Endothelial cell of umbilical vein (primary cell): ENCODE data around the gene ARF1. TPM values are rescaled to one million over a fixed set of nuclear protein-coding genes. Genes with fewer than 3 reads are reported as not detected.

Experiments
- BruUV-seq: library from RNA; stranded (reverse); fragments of 400-500 nt; replicated peaks from 2 replicates; lab custom pipeline; 2021; lab: Mats Ljungman, UMichigan
- CTCF ChIA-PET: fragments of 300-600, 350-600 bp; sonication (Branson Sonifier 250); formaldehyde crosslinking; loops from one replicate; lab custom pipeline; 2021; ENCODE audit warnings: antibody characterized with exemption, inconsistent platforms; lab: Charles Lee
- POLR2A ChIA-PET: fragments of 300-600, 350-600 bp; sonication (Branson Sonifier 250); formaldehyde crosslinking; loops from one replicate; lab custom pipeline; 2021; ENCODE audit warnings: antibody characterized with exemption, inconsistent platforms; lab: Charles Lee
- DNase-seq: peaks from one replicate; pipeline ENCODE4 v3.0.0-alpha.2; 2011; ENCODE audit warnings: low read depth, low spot score
- FAIRE-seq: peaks from 2 replicates; lab custom pipeline; 2011; peaks lifted over from hg19 to GRCh38; lab: Jason Lieb, UNC
- H2AFZ ChIP-seq: 2 replicates; pipeline ENCODE4 v1.6.0; 2012; ENCODE audit warnings: low read depth, low read length, control low read depth, inconsistent platforms
- H3K27ac ChIP-seq: 2 replicates; pipeline ENCODE4 v1.5.1; 2011; ENCODE audit warnings: low read depth, mild to moderate bottlenecking, control low read depth, low read length, moderate library complexity; ENCODE audit not compliant: insufficient read depth
- H3K27me3 ChIP-seq, 2 experiments: 2 replicates each; pipeline versions ENCODE4 v1.6.0 to v1.6.1; 2011; ENCODE audit warnings: low read length in 2 of 2, mixed read lengths in 1 of 2; ENCODE audit not compliant: control insufficient read depth in 2 of 2, insufficient read depth in 2 of 2
- H3K36me3 ChIP-seq, 2 experiments: 2 replicates in 1 of 2; 3 replicates in 1 of 2; pipeline ENCODE4 v1.5.1; 2011; ENCODE audit warnings: low read length in 2 of 2, mild to moderate bottlenecking in 1 of 2, moderate library complexity in 1 of 2; ENCODE audit not compliant: control insufficient read depth in 2 of 2, insufficient read depth in 2 of 2; ENCODE audit errors: extremely low read depth in 1 of 2
- H3K4me1 ChIP-seq: 3 replicates; pipeline ENCODE4 v1.5.1; 2011; ENCODE audit warnings: mild to moderate bottlenecking, low read length; ENCODE audit not compliant: control insufficient read depth, insufficient read depth; ENCODE audit errors: extremely low read depth
- H3K4me2 ChIP-seq: 2 replicates; pipeline ENCODE4 v1.6.1; 2011; ENCODE audit warnings: low read length, control low read depth, mixed read lengths; ENCODE audit not compliant: insufficient read depth
- H3K4me3 ChIP-seq, 3 experiments: fragments of 200-600 bp in 1 of 3; sonication (generic), shearing (Covaris generic) in 1 of 3; replicated peaks in 1 of 3; 2 replicates each; pipeline ENCODE4 v1.5.1; 2011 to 2016; ENCODE audit warnings: control low read depth in 3 of 3, low read length in 3 of 3, mild to moderate bottlenecking in 2 of 3, inconsistent platforms in 1 of 3, low read depth in 1 of 3, moderate library complexity in 1 of 3; ENCODE audit not compliant: insufficient read depth in 1 of 3
- H3K79me2 ChIP-seq: 2 replicates; pipeline ENCODE4 v1.6.0; 2012; ENCODE audit warnings: low read length, inconsistent platforms; ENCODE audit not compliant: control insufficient read depth, insufficient read depth
- H3K9ac ChIP-seq: replicated peaks from 2 replicates; pipeline ENCODE3; 2011; ENCODE audit warnings: low read length, control low read depth; ENCODE audit not compliant: insufficient read depth; ENCODE audit errors: extremely low read depth
- H3K9me1 ChIP-seq: replicated peaks from 3 replicates; pipeline ENCODE4 v1.6.0; 2011; ENCODE audit warnings: mild to moderate bottlenecking, low read length; ENCODE audit not compliant: control insufficient read depth, insufficient read depth; ENCODE audit errors: extremely low read depth
- H3K9me3 ChIP-seq: replicated peaks from 2 replicates; pipeline ENCODE4 v1.5.1; 2012; ENCODE audit warnings: low read length, inconsistent platforms; ENCODE audit not compliant: control insufficient read depth, insufficient read depth
- H4K20me1 ChIP-seq: replicated peaks from 2 replicates; pipeline ENCODE3; 2011; ENCODE audit warnings: mild to moderate bottlenecking, low read length; ENCODE audit not compliant: control insufficient read depth, insufficient read depth; ENCODE audit errors: extremely low read depth
- CTCF ChIP-seq, 2 donors: IDR thresholded peaks; 1 replicate in 1 of 2; 2 replicates in 1 of 2; pipeline ENCODE4 v1.5.1; 2011; ENCODE audit warnings: low read length in 2 of 2, mild to moderate bottlenecking in 2 of 2, moderate library complexity in 2 of 2, control low read depth in 1 of 2, inconsistent platforms in 1 of 2, low read depth in 1 of 2; ENCODE audit not compliant: insufficient read depth in 1 of 2; ENCODE audit errors: extremely low read depth in 1 of 2
- EZH2 ChIP-seq: IDR thresholded peaks from 2 replicates; pipeline ENCODE4 v1.6.1; 2012; ENCODE audit warnings: borderline replicate concordance, low read depth, mild to moderate bottlenecking, moderate library complexity, low read length, inconsistent platforms; ENCODE audit not compliant: severe bottlenecking
- FOS ChIP-seq: IDR thresholded peaks from 2 replicates; pipeline ENCODE4 v1.6.1; 2011; ENCODE audit warnings: mild to moderate bottlenecking, low read length, moderate library complexity, borderline replicate concordance; ENCODE audit not compliant: insufficient read depth
- GATA2 ChIP-seq: IDR thresholded peaks from 2 replicates; pipeline ENCODE4 v1.7.0; 2011; ENCODE audit warnings: low read depth, mild to moderate bottlenecking, moderate library complexity, mixed read lengths, low read length; ENCODE audit not compliant: insufficient read length, insufficient read depth
- JUN ChIP-seq: IDR thresholded peaks from 2 replicates; pipeline ENCODE4 v1.6.1; 2011; ENCODE audit warnings: borderline replicate concordance, low read depth; ENCODE audit not compliant: insufficient read length, insufficient read depth
- MAX ChIP-seq: IDR thresholded peaks from 2 replicates; pipeline ENCODE4 v1.6.1; 2011; ENCODE audit not compliant: insufficient read depth, insufficient read length
- MYC ChIP-seq: IDR thresholded peaks from one replicate; pipeline ENCODE4 v1.6.1; 2011; ENCODE audit warnings: mild to moderate bottlenecking, low read depth, low read length
- POLR2A ChIP-seq: IDR thresholded peaks from 2 replicates; pipeline ENCODE4 v1.6.1; 2012; ENCODE audit warnings: low read depth, mild to moderate bottlenecking, control low read depth, low read length
- POLR2AphosphoS5 ChIP-seq: IDR thresholded peaks from 2 replicates; pipeline ENCODE4 v1.6.1; 2012; ENCODE audit warnings: low read depth, mild to moderate bottlenecking, control low read depth, low read length, moderate library complexity; ENCODE audit not compliant: insufficient read depth
- dilution Hi-C: fragments of 300-500 bp; cut with MboI; formaldehyde crosslinking; loops from one replicate; pipeline ENCODE4 v1.15.0; 2019; ENCODE audit warnings: low sequenced_read_pairs; ENCODE audit not compliant: extremely low pct_ligation_motif_present
- intact Hi-C: fragments of 100-400 bp; cut with micrococcal nuclease; formaldehyde crosslinking; loops from one replicate; pipeline ENCODE4 v1.10.0; 2022
- polyA plus RNA-seq, 4 experiments: library from polyadenylated mRNA; depleted of rRNA in 3 of 4; stranded (reverse) in 3 of 4; unstranded in 1 of 4; fragments of >200 nt; gene quantifications; 2 replicates each; pipeline versions ENCODE4 v1.2.1 to v1.2.3, GENCODE V29; 2011 to 2012; ENCODE audit warnings: missing spikeins in 1 of 4
- total RNA-seq: library from RNA; stranded (reverse); gene quantifications from 2 replicates; pipeline ENCODE4 v1.2.3, GENCODE V29; 2021

ARF1 gene
- total and polyA plus RNA-seq, 2 donors (not counting 3 experiments of a cell fraction or from before 2014, with no cell fraction given) = 499 to 844 TPM

GRCh38 chr1:228047183-228047466, 35.4 kb upstream of the ARF1 start:
- DNase-seq (no peak), FAIRE-seq (no peak)
- Histone ChIP-seq H3K4me3 (no peak overlapping the region), H3K9me3 (no peaks in the 10 kb centered on the region), H2AFZ (no peak overlapping the region), H3K36me3 (no peaks in the 10 kb centered on the region), H3K79me2 (no peaks in the 10 kb centered on the region), H3K4me1 (no peaks in the 10 kb centered on the region), H3K9me1 (no peaks in the 10 kb centered on the region), H3K27me3 (no peaks in the 10 kb centered on the region), H3K27ac (no peak overlapping the region), H3K4me2 (no peak overlapping the region), H4K20me1 (no peaks in the 10 kb centered on the region), H3K9ac (no peak overlapping the region)
- dilution Hi-C loops = no loop called here
- POLR2A ChIA-PET = no interaction called here
- TF ChIP-seq CTCF (IDR thresholded peaks at IDR 0.05; ENCODE audit: extremely low read depth in 1 of 2, insufficient read depth in 1 of 2, low read depth in 1 of 2, low read length in 2 of 2) = no peak
- no peak for TF ChIP-seq EZH2
- TF ChIP-seq MYC = no peak
- TF ChIP-seq JUN = no peak
- TF ChIP-seq MAX = no peak
- TF ChIP-seq POLR2AphosphoS5 = no peak
- no peak for TF ChIP-seq POLR2A
- no peak for TF ChIP-seq GATA2
- TF ChIP-seq FOS = no peak
- BruUV-seq = no TSS peak
- intact Hi-C loops = no loop called here
- CTCF ChIA-PET = no interaction called here
